Measurements from ENCODE around the gene ROR1. TPM values are rescaled to one million over a fixed set of nuclear protein-coding genes. Genes with fewer than 3 reads are reported as not detected.

ROR1 gene
- total RNA-seq, 2 experiments from 2014 or later: 0.47 to 1.4 TPM

- CTCF ChIA-PET (ENCODE audit: unreplicated experiment): no interaction called here
- Histone ChIP-seq H3K4me3 (ENCODE audit: low read depth, low read length, poor library complexity, severe bottlenecking) (no peak overlapping the region), H3K79me2 (ENCODE audit: insufficient read depth, low read depth, low read length) (no peaks in the 10 kb centered on the region), H3K4me2 (ENCODE audit: low read length) (no peak overlapping the region), H4K20me1 (ENCODE audit: insufficient read depth, low read length) (no peaks in the 10 kb centered on the region), H3K36me3 (ENCODE audit: insufficient read depth, low read length) (no peaks in the 10 kb centered on the region), H3K27ac (ENCODE audit: low read depth, low read length, poor library complexity, severe bottlenecking) (no peak overlapping the region), H3K9me3 (ENCODE audit: low read length) (no peaks in the 10 kb centered on the region), H3K4me1 (ENCODE audit: insufficient read depth, low read length, poor library complexity, severe bottlenecking) (no peaks in the 10 kb centered on the region), H3K9me2 (ENCODE audit: insufficient read depth, low read length) (no peaks in the 10 kb centered on the region), H2AFZ (ENCODE audit: low read length) (no peak overlapping the region)
- no peak for TF ChIP-seq EZH2phosphoT487 (IDR thresholded peaks at IDR 0.05; ENCODE audit: borderline replicate concordance, low read depth, low read length)
- TF ChIP-seq CTCF (conservative IDR thresholded peaks at IDR 0.05; ENCODE audit: low read length): no peak
- no peak for DNase-seq (ENCODE audit: low spot score)
- BruUV-seq (replicated peaks): no TSS peak
- POLR2A ChIA-PET: no interaction called here
- intact Hi-C loops (cut with micrococcal nuclease; ENCODE audit: unreplicated experiment): no loop called here
These were observed 163.0 kb downstream of the ROR1 start for GRCh38 chr1:63936801-63937200.

- no peak for DNase-seq (ENCODE audit: low spot score)
- H4K20me1 ChIP-seq (ENCODE audit: insufficient read depth, low read length): no peaks in the 10 kb centered on the region
- H3K27ac ChIP-seq (ENCODE audit: low read depth, low read length, poor library complexity, severe bottlenecking): no peak overlapping the region
- no peak overlapping the region for H3K4me2 ChIP-seq (ENCODE audit: low read length)
- ChIA-PET CTCF (ENCODE audit: unreplicated experiment) (no interaction called here), POLR2A (no interaction called here)
- no peaks in the 10 kb centered on the region for H3K9me2 ChIP-seq (ENCODE audit: insufficient read depth, low read length)
- no peaks in the 10 kb centered on the region for H3K36me3 ChIP-seq (ENCODE audit: insufficient read depth, low read length)
- H3K4me1 ChIP-seq (ENCODE audit: insufficient read depth, low read length, poor library complexity, severe bottlenecking): no peaks in the 10 kb centered on the region
- TF ChIP-seq EZH2phosphoT487 (IDR thresholded peaks at IDR 0.05; ENCODE audit: borderline replicate concordance, low read depth, low read length) (no peak), CTCF (conservative IDR thresholded peaks at IDR 0.05; ENCODE audit: low read length) (no peak)
- H3K4me3 ChIP-seq (ENCODE audit: low read depth, low read length, poor library complexity, severe bottlenecking): no peak overlapping the region
- H3K9me3 ChIP-seq (ENCODE audit: low read length): no peaks in the 10 kb centered on the region
- intact Hi-C loops (cut with micrococcal nuclease; ENCODE audit: unreplicated experiment): no loop called here
- BruUV-seq (replicated peaks): no TSS peak
- H2AFZ ChIP-seq (ENCODE audit: low read length): no peak overlapping the region
- no peaks in the 10 kb centered on the region for H3K79me2 ChIP-seq (ENCODE audit: insufficient read depth, low read depth, low read length)
These were observed 163.7 kb downstream of the ROR1 start for GRCh38 chr1:63937461-63938022.

- Histone ChIP-seq H3K79me2 (ENCODE audit: insufficient read depth, low read depth, low read length) (no peaks in the 10 kb centered on the region), H4K20me1 (ENCODE audit: insufficient read depth, low read length) (no peaks in the 10 kb centered on the region), H3K27ac (ENCODE audit: low read depth, low read length, poor library complexity, severe bottlenecking) (no peak overlapping the region), H3K9me3 (ENCODE audit: low read length) (no peaks in the 10 kb centered on the region), H2AFZ (ENCODE audit: low read length) (no peak overlapping the region), H3K4me3 (ENCODE audit: low read depth, low read length, poor library complexity, severe bottlenecking) (no peak overlapping the region), H3K4me2 (ENCODE audit: low read length) (no peak overlapping the region), H3K4me1 (ENCODE audit: insufficient read depth, low read length, poor library complexity, severe bottlenecking) (no peaks in the 10 kb centered on the region), H3K36me3 (ENCODE audit: insufficient read depth, low read length) (no peaks in the 10 kb centered on the region), H3K9me2 (ENCODE audit: insufficient read depth, low read length) (no peaks in the 10 kb centered on the region)
- ChIA-PET POLR2A (no interaction called here), CTCF (ENCODE audit: unreplicated experiment) (no interaction called here)
- DNase-seq (ENCODE audit: low spot score): no peak
- TF ChIP-seq EZH2phosphoT487 (IDR thresholded peaks at IDR 0.05; ENCODE audit: borderline replicate concordance, low read depth, low read length) (no peak), CTCF (conservative IDR thresholded peaks at IDR 0.05; ENCODE audit: low read length) (no peak)
- intact Hi-C loops (cut with micrococcal nuclease; ENCODE audit: unreplicated experiment): no loop called here
- BruUV-seq (replicated peaks): no TSS peak
These were observed 166.6 kb downstream of the ROR1 start for GRCh38 chr1:63940440-63940839.

Measured in OCI-LY7 (cell line).